GM19238 (cell line): Measurements from ENCODE around the gene PDXP.

Experiments
- DNase-seq: peaks from one replicate; pipeline ENCODE4 v3.0.0; 2011; ENCODE audit warnings: low spot score; ENCODE audit not compliant: insufficient read length

Gene PDXP

GRCh38 chr22:37627545-37627944, 31.0 kb upstream of the PDXP start:
- no peak for DNase-seq

GRCh38 chr22:37628830-37629229, 29.7 kb upstream of the PDXP start:
- DNase-seq = no peak

- no peak for DNase-seq
These were observed 28.6 kb upstream of the PDXP start for GRCh38 chr22:37629928-37630327.

GRCh38 chr22:37630839-37631435, 27.6 kb upstream of the PDXP start:
- no peak for DNase-seq

- DNase-seq = no peak
These were observed 26.9 kb upstream of the PDXP start for GRCh38 chr22:37631448-37632173.

GRCh38 chr22:37632174-37633088, 26.1 kb upstream of the PDXP start:
- peak; percentile 48 for DNase-seq

GRCh38 chr22:37633089-37633624, 25.4 kb upstream of the PDXP start:
- DNase-seq = peak; percentile 86

GRCh38 chr22:37633625-37634416, 24.7 kb upstream of the PDXP start:
- peak; percentile 87 for DNase-seq

GRCh38 chr22:37634417-37634924, 24.1 kb upstream of the PDXP start:
- no peak for DNase-seq

GRCh38 chr22:37635157-37635556, 23.4 kb upstream of the PDXP start:
- DNase-seq = no peak

- no peak for DNase-seq
These were observed 22.2 kb upstream of the PDXP start for GRCh38 chr22:37636186-37636948.

- DNase-seq = no peak
These were observed 21.6 kb upstream of the PDXP start for GRCh38 chr22:37636949-37637273.

GRCh38 chr22:37638391-37639069, 20.0 kb upstream of the PDXP start:
- DNase-seq = no peak

GRCh38 chr22:37639070-37639760, 19.3 kb upstream of the PDXP start, which contains the start of gene SH3BP1:
Gene SH3BP1, plus strand, starts transcription at chr22:37639669. Its CDS starts 119 bp downstream, at chr22:37639788.
- peak; percentile 71 for DNase-seq

GRCh38 chr22:37639771-37640590, 18.5 kb upstream of the PDXP start:
- DNase-seq = no peak

- no peak for DNase-seq
These were observed 17.6 kb upstream of the PDXP start for GRCh38 chr22:37640591-37641560.

- DNase-seq = no peak
These were observed 17.0 kb upstream of the PDXP start for GRCh38 chr22:37641561-37641949.
